IMR-90 (cell line): ENCODE measurements around the gene MTF1.
"Not testable (repeated sequence)": the region's sequence is repeated elsewhere in the genome, so short reads cannot be mapped to it uniquely, and the experiment has no call there.

Experiments used
- BHLHE40 ChIP-seq: fragments of 150-350 bp; IDR thresholded peaks from 2 replicates; pipeline ENCODE4 v1.6.1; 2016; ENCODE audit warnings: mild to moderate bottlenecking, low read depth, low read length
- CEBPB ChIP-seq: IDR thresholded peaks from 2 replicates; pipeline ENCODE4 v1.6.1; 2012; ENCODE audit warnings: low read depth, low read length, improper control_type of control experiment
- CHD1 ChIP-seq: IDR thresholded peaks from 2 replicates; pipeline ENCODE4 v1.6.1; 2012; ENCODE audit warnings: low read depth, low read length, improper control_type of control experiment
- CTCF ChIP-seq: conservative IDR thresholded peaks from 2 replicates; pipeline ENCODE4 v1.5.1; 2012; ENCODE audit warnings: mild to moderate bottlenecking, low read depth, low read length, improper control_type of control experiment
- MAFK ChIP-seq: IDR thresholded peaks from 2 replicates; pipeline ENCODE4 v1.6.1; 2012; ENCODE audit warnings: low read depth, low read length, improper control_type of control experiment
- MAZ ChIP-seq: IDR thresholded peaks from 2 replicates; pipeline ENCODE4 v1.6.1; 2012; ENCODE audit warnings: low read depth, mild to moderate bottlenecking, low read length, improper control_type of control experiment, moderate library complexity, borderline replicate concordance
- MXI1 ChIP-seq: IDR thresholded peaks from 2 replicates; pipeline ENCODE4 v1.6.1; 2012; ENCODE audit warnings: low read depth, mild to moderate bottlenecking, low read length, moderate library complexity, borderline replicate concordance
- NFE2L2 ChIP-seq: fragments of 150-350 bp; IDR thresholded peaks from 2 replicates; pipeline ENCODE4 v1.6.1; 2016; ENCODE audit warnings: low read depth, mild to moderate bottlenecking, low read length
- POLR2A ChIP-seq: IDR thresholded peaks from 2 replicates; pipeline ENCODE4 v1.6.1; 2012; ENCODE audit warnings: mild to moderate bottlenecking, low read depth, low read length
- RAD21 ChIP-seq: IDR thresholded peaks from 2 replicates; pipeline ENCODE4 v1.6.1; 2012; ENCODE audit warnings: low read length, improper control_type of control experiment
- RCOR1 ChIP-seq: IDR thresholded peaks from 2 replicates; pipeline ENCODE4 v1.6.1; 2012; ENCODE audit warnings: mild to moderate bottlenecking, low read length, improper control_type of control experiment; ENCODE audit not compliant: insufficient replicate concordance
- RFX5 ChIP-seq: IDR thresholded peaks from 2 replicates; pipeline ENCODE4 v1.8.0; 2012; ENCODE audit warnings: low read depth, mild to moderate bottlenecking, low read length, moderate library complexity
- SMC3 ChIP-seq: fragments of 150-350 bp; IDR thresholded peaks from 2 replicates; pipeline ENCODE4 v1.6.1; 2016; ENCODE audit warnings: low read depth, mild to moderate bottlenecking, antibody characterized with exemption, low read length, moderate library complexity
- TF ChIP-seq, protein P1 (sequence below): fragments of 150-350 bp; IDR thresholded peaks from 2 replicates; pipeline ENCODE4 v1.6.1; 2016; ENCODE audit warnings: low read depth, mild to moderate bottlenecking, low read length, moderate library complexity, borderline replicate concordance

GRCh38 chr1:37771440-37771839, 88.0 kb downstream of the MTF1 start:
- not testable (repeated sequence) for TF ChIP-seq POLR2A, CTCF, BHLHE40, SMC3, RFX5, RCOR1, CEBPB, RAD21, CHD1, NFE2L2, MAFK, MAZ, MXI1
- TF ChIP-seq, protein P1, sequence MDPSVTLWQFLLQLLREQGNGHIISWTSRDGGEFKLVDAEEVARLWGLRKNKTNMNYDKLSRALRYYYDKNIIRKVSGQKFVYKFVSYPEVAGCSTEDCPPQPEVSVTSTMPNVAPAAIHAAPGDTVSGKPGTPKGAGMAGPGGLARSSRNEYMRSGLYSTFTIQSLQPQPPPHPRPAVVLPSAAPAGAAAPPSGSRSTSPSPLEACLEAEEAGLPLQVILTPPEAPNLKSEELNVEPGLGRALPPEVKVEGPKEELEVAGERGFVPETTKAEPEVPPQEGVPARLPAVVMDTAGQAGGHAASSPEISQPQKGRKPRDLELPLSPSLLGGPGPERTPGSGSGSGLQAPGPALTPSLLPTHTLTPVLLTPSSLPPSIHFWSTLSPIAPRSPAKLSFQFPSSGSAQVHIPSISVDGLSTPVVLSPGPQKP: not testable (repeated sequence)
